ENCODE data around the gene G3BP2.
"Not testable (repeated sequence)": the region's sequence is repeated elsewhere in the genome, so short reads cannot be mapped to it uniquely, and the experiment has no call there.

The G3BP2 gene

GRCh38 chr4:75683482-75684155 is 10.4 kb upstream of the G3BP2 start:
- no peak for FAIRE-seq

- FAIRE-seq: no peak
Observed at GRCh38 chr4:75679876-75680575, 6.8 kb upstream of the G3BP2 start.

- FAIRE-seq: no peak
Observed at GRCh38 chr4:75678965-75679364, 5.8 kb upstream of the G3BP2 start.

- FAIRE-seq: no peak
Observed at GRCh38 chr4:75678473-75678872, 5.3 kb upstream of the G3BP2 start.

GRCh38 chr4:75675004-75675531 is 1.9 kb upstream of the G3BP2 start:
- FAIRE-seq: no peak

GRCh38 chr4:75673959-75674328 is 733 bp upstream of the G3BP2 start:
- no peak for FAIRE-seq

GRCh38 chr4:75672461-75673026 is 667 bp downstream of the G3BP2 start:
- FAIRE-seq: no peak

- no peak for FAIRE-seq
Observed at GRCh38 chr4:75671802-75672421, 1.3 kb downstream of the G3BP2 start.

- no peak for FAIRE-seq
Observed at GRCh38 chr4:75668596-75668995, 4.6 kb downstream of the G3BP2 start.

GRCh38 chr4:75667636-75668035 is 5.6 kb downstream of the G3BP2 start:
- FAIRE-seq: not testable (repeated sequence)

GRCh38 chr4:75666299-75666698 is 6.9 kb downstream of the G3BP2 start:
- no peak for FAIRE-seq

- not testable (repeated sequence) for FAIRE-seq
Observed at GRCh38 chr4:75664604-75665003, 8.6 kb downstream of the G3BP2 start.

GRCh38 chr4:75662626-75663025 is 10.6 kb downstream of the G3BP2 start:
- FAIRE-seq: no peak

GRCh38 chr4:75660491-75660890 is 12.7 kb downstream of the G3BP2 start:
- no peak for FAIRE-seq

- no peak for FAIRE-seq
Observed at GRCh38 chr4:75659512-75660031, 13.6 kb downstream of the G3BP2 start.

GRCh38 chr4:75658876-75659275 is 14.3 kb downstream of the G3BP2 start:
- no peak for FAIRE-seq

GRCh38 chr4:75655562-75655961 is 17.6 kb downstream of the G3BP2 start:
- no peak for FAIRE-seq

GRCh38 chr4:75654905-75655304 is 18.3 kb downstream of the G3BP2 start:
- FAIRE-seq: no peak

- peak; percentile 94 for FAIRE-seq
Observed at GRCh38 chr4:75653845-75654503, 19.2 kb downstream of the G3BP2 start.

- no peak for FAIRE-seq
Observed at GRCh38 chr4:75644095-75644494, 29.1 kb downstream of the G3BP2 start.

GRCh38 chr4:75643651-75644050 is 29.6 kb downstream of the G3BP2 start:
- no peak for FAIRE-seq

GRCh38 chr4:75639124-75639695 is 34.0 kb downstream of the G3BP2 start:
- no peak for FAIRE-seq
